OCI-LY3 (cell line): Measurements from ENCODE around the gene TBCK.
A peak's percentile ranks its signal among the peaks of the same experiment; 100 is the strongest.

Source experiments
- H2AFZ ChIP-seq: fragments of 200-600, 300-600 bp; shearing (Covaris generic); 2 replicates; pipeline ENCODE4 v1.6.0; 2014; ENCODE audit warnings: antibody characterized with exemption, low read depth, low read length
- H3K27ac ChIP-seq: fragments of 200-600, 300-600 bp; sonication (generic); 2 replicates; pipeline ENCODE4 v1.5.1; 2014; ENCODE audit warnings: mild to moderate bottlenecking, low read length, moderate library complexity, mixed read lengths
- H3K27me3 ChIP-seq: fragments of 200-600, 300-600 bp; sonication (generic); 2 replicates; pipeline ENCODE4 v1.6.1; 2014; ENCODE audit warnings: low read depth, low read length, mixed read lengths
- H3K36me3 ChIP-seq: fragments of 200-600, 300-600 bp; sonication (generic); replicated peaks from 2 replicates; pipeline ENCODE3; 2014; ENCODE audit warnings: low read depth, low read length, mixed read lengths
- H3K4me1 ChIP-seq: fragments of 300-600, 200-600 bp; sonication (generic); 2 replicates; pipeline ENCODE4 v1.6.1; 2014; ENCODE audit warnings: low read length, mixed read lengths
- H3K4me2 ChIP-seq: fragments of 200-600, 300-600 bp; sonication (generic); 2 replicates; pipeline ENCODE4 v1.6.1; 2014; ENCODE audit warnings: low read length, mixed read lengths
- H3K4me3 ChIP-seq: fragments of 300-600, 200-600 bp; sonication (generic); 2 replicates; pipeline ENCODE4 v1.5.1; 2014; ENCODE audit warnings: antibody characterized with exemption, mild to moderate bottlenecking, low read length, moderate library complexity
- H3K79me2 ChIP-seq: fragments of 300-600, 200-600 bp; shearing (Covaris generic); 2 replicates; pipeline ENCODE4 v1.6.1; 2014; ENCODE audit warnings: mild to moderate bottlenecking, low read length, mixed read lengths
- H3K9ac ChIP-seq: fragments of 300-600, 200-600 bp; shearing (Covaris generic); 2 replicates; pipeline ENCODE4 v1.6.0; 2014; ENCODE audit warnings: mild to moderate bottlenecking, low read length, moderate library complexity
- H3K9me3 ChIP-seq: fragments of 200-600, 300-600 bp; shearing (Covaris generic); 2 replicates; pipeline ENCODE4 v1.6.1; 2014; ENCODE audit warnings: low read length, mixed read lengths; ENCODE audit not compliant: insufficient read depth
- H4K20me1 ChIP-seq: fragments of 200-600, 300-600 bp; sonication (generic); 2 replicates; pipeline ENCODE4 v1.6.1; 2016; ENCODE audit warnings: low read length, mixed read lengths; ENCODE audit not compliant: insufficient read depth
- CTCF ChIP-seq: fragments of 200-600, 300-600 bp; sonication (generic); IDR thresholded peaks from 2 replicates; pipeline ENCODE4 v1.5.1; 2014; ENCODE audit warnings: antibody characterized with exemption, low read length, low read depth
- EZH2phosphoT487 ChIP-seq: fragments of 200-600 bp; shearing (Covaris generic); IDR thresholded peaks from 2 replicates; pipeline ENCODE4 v1.6.1; 2018; ENCODE audit warnings: antibody characterized with exemption, mixed run types, low read depth

TBCK gene

DNA sequence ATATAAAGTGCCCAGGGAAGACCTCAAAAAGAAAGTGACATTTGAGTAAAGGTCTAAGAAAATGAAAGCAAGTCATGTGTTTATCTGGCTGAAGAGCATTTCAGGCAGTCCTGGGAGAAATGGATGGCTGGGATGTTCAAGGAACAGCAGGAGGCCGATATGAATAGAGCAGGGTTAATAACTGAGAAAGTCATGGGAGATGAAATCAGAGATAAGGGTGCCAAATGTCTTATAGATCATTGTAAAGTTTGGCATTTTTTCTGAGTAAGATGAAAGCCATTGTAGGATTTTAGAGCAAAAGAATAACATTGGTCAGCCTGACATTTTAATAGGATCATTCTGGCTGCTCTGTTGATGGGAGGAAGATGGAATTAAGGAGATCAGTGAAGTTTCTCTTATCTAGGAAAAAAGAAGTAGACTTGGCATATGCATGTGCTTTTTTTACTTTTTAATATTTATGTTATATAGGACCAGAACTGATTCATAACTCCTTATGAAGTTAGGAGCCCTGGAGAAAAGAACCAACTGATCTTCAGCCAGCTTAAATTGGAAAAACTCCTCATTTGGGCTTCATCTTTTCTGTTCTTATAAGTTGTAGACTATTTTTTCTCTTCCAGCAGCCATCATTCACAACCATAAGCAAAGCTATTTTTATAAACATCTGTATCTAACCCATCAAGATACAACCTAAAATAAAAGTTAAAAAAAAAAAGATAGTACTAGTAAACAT is 18.9 kb upstream of the TBCK start:
- Histone ChIP-seq H3K4me1 (no peaks in the 10 kb centered on the region), H3K27me3 (no peaks in the 10 kb centered on the region), H3K9ac (no peak overlapping the region), H3K36me3 (peaks cover 47% of the 10 kb centered on the region), H3K4me2 (no peak overlapping the region), H2AFZ (no peak overlapping the region), H4K20me1 (no peaks in the 10 kb centered on the region), H3K4me3 (no peak overlapping the region), H3K9me3 (no peaks in the 10 kb centered on the region), H3K79me2 (no peaks in the 10 kb centered on the region), H3K27ac (no peak overlapping the region)
- no peak for TF ChIP-seq CTCF

DNA sequence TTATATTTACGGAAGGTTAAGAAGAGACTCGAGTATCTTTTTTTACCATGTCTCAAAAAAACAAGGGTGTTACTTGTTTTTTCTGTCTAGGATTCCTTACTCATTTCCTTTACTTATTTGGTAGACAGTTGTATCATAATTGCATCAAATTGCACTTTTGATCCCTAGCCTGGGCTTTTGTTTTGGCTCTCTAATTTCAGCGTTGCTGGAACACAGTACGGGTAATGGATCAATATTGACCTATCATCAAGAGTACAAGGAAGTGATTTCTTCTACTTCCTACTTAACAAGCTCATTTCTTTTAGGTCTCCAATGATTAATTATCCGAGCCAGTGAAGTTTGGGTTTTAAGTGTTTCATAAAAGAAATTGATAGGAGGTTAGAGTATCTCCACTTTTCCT is 17.2 kb upstream of the TBCK start:
- Histone ChIP-seq H3K27me3 (no peaks in the 10 kb centered on the region), H3K79me2 (no peaks in the 10 kb centered on the region), H3K9me3 (no peaks in the 10 kb centered on the region), H4K20me1 (no peaks in the 10 kb centered on the region), H3K36me3 (peaks cover 46% of the 10 kb centered on the region), H3K4me1 (no peaks in the 10 kb centered on the region), H3K4me3 (no peak overlapping the region), H3K4me2 (no peak overlapping the region), H3K27ac (no peak overlapping the region), H2AFZ (no peak overlapping the region), H3K9ac (no peak overlapping the region)
- TF ChIP-seq CTCF = no peak
- no peak for TF ChIP-seq EZH2phosphoT487

DNA sequence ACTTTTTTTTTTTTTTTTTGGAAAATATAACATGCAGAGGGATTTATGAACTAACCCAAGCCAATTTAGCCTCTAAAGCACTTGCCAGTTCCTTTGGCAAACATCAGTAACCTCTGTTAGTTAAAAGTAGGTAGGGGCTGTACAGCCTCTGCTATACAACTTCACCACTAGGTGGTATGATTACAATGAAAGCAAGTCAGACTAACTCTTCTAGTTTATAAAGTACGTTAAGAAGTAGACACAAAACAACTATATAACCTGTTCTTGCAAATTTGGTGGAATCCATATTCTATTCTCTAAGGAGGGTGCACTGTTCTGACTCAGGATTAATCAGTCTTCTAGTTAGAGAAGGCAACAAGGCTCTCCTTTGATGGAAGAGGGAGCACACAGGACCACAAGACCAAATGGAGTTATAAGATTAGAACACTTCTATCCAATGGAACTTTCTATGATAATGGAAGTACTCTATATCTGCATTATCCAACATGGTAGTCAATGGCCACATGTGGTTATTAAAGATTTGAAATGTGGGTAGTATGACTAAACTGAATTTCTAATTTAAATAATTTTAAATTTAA is 13.1 kb upstream of the TBCK start:
- Histone ChIP-seq H3K27ac (no peak overlapping the region), H3K27me3 (no peaks in the 10 kb centered on the region), H3K9me3 (no peaks in the 10 kb centered on the region), H3K4me3 (no peak overlapping the region), H3K4me2 (no peak overlapping the region), H3K36me3 (peaks cover 46% of the 10 kb centered on the region), H3K9ac (no peak overlapping the region), H3K79me2 (peaks cover 3% of the 10 kb centered on the region; the same call in 1 of the 2 replicates), H4K20me1 (no peaks in the 10 kb centered on the region), H3K4me1 (peaks cover 8% of the 10 kb centered on the region), H2AFZ (no peak overlapping the region)
- no peak for TF ChIP-seq EZH2phosphoT487
- TF ChIP-seq CTCF = peak; percentile 69

DNA sequence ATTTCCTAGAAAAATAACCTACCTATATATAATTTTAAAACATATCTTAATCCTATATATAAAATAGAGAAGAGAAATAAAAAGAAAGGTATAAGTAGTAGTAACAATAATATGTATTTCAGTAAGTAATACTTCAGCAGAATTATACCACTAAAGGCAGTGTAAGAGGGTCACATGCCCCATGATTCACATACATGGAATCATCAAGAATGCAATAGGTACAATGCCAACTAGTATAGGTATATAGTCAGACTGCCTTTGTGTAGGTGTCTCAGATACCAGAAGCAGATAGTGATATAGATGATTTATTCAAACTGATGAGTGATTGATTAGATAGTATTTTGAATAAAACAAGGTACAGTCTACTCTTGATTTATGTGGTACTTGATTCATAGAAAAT is 9.8 kb upstream of the TBCK start:
- Histone ChIP-seq H3K4me3 (no peak overlapping the region), H3K79me2 (peaks cover 17% of the 10 kb centered on the region), H3K27ac (no peak overlapping the region), H3K4me2 (no peak overlapping the region), H2AFZ (no peak overlapping the region), H3K27me3 (no peaks in the 10 kb centered on the region), H3K36me3 (peaks cover 25% of the 10 kb centered on the region), H4K20me1 (no peaks in the 10 kb centered on the region), H3K4me1 (peaks cover 14% of the 10 kb centered on the region), H3K9me3 (no peaks in the 10 kb centered on the region), H3K9ac (no peak overlapping the region)
- no peak for TF ChIP-seq CTCF
- TF ChIP-seq EZH2phosphoT487 = no peak
